ENCODE data around the gene FBXW9.
"Not testable (repeated sequence)": the region's sequence is repeated elsewhere in the genome, so short reads cannot be mapped to it uniquely, and the experiment has no call there.

The FBXW9 gene

DNA sequence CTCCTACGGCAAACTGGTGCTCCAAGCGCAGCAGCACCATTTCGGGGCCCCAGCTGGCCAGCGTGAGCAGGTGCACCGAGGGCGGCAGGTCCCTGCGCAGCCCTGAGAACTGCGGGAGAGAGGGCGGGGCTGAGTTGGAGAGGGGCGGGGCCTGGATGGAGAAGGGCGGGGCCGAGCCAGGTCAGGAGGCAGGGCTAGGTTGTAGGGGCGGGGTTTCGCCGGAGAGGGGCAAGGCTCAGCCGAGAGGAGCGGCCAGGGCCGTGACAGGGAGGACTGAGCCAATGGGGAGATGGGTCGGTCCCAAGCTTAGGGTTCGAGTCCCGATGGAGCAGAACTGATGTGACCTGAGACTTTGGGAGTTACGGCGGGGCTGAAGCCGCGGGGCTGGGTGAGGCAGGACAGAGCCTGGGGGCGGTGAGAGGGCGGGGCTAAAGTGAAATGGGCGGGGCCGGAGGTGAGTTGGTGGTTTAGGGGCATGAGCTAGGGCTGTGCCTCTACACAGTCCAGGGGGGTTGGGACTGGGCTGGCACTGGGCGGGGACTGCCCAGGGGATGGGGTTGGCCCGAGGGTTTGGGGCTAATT lies 48.9 kb downstream of the FBXW9 start:
- H3K4me3 ChIP-seq (ENCODE audit: low read depth, low read length): no peak overlapping the region
- TF ChIP-seq CTCF (IDR thresholded peaks at IDR 0.05; ENCODE audit: borderline replicate concordance, insufficient read depth, low read depth, low read length): no peak

- no peak overlapping the region for H3K4me3 ChIP-seq (ENCODE audit: low read depth, low read length)
- no peak for TF ChIP-seq CTCF (IDR thresholded peaks at IDR 0.05; ENCODE audit: borderline replicate concordance, insufficient read depth, low read depth, low read length)
These were observed 49.4 kb downstream of the FBXW9 start for GRCh38 chr19:12647047-12647446.

GRCh38 chr19:12646551-12646950 lies 49.9 kb downstream of the FBXW9 start:
- H3K4me3 ChIP-seq (ENCODE audit: low read depth, low read length): no peak overlapping the region
- TF ChIP-seq CTCF (IDR thresholded peaks at IDR 0.05; ENCODE audit: borderline replicate concordance, insufficient read depth, low read depth, low read length): no peak

DNA sequence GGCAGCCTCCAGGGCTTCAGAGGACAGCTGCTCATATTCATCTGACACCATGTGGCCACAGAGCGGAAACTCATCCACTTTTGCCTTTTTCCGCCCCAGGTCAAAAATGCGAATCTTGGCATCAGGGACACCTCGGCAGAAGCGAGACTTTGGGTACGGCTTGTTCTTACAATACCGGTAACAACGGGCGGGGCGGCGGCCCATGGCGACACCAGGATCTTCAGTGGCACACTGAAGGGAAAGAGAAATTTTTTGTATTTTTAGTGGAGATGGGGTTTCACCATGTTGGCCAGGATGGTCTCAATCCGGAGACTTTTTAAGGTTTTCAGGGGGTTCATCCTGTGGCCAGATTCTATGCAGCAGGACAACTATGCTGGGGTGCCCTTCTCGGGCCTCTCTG lies 52.7 kb downstream of the FBXW9 start:
- H3K4me3 ChIP-seq (ENCODE audit: low read depth, low read length): not testable (repeated sequence)

DNA sequence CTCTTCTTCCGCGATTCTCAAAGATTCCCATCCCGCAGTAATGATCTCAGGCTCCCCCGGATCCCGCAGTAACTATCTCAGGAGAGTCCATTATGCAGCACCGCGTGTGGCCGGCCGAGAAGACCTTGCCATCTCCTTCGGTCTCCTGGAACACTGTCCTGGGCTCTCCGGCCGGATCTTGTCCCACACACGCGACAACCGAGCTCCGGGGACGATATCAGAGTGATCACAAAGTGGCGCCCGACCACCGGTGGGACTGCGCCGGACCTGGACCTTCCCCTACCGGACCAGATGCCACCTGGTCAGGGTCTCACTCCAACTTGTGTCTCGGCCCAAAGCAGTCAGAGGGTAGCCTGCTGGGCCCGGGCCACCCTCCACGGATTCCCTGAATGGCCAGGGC lies 53.9 kb downstream of the FBXW9 start:
- no peak overlapping the region for H3K4me3 ChIP-seq (ENCODE audit: low read depth, low read length)
- no peak for TF ChIP-seq CTCF (IDR thresholded peaks at IDR 0.05; ENCODE audit: borderline replicate concordance, insufficient read depth, low read depth, low read length)

DNA sequence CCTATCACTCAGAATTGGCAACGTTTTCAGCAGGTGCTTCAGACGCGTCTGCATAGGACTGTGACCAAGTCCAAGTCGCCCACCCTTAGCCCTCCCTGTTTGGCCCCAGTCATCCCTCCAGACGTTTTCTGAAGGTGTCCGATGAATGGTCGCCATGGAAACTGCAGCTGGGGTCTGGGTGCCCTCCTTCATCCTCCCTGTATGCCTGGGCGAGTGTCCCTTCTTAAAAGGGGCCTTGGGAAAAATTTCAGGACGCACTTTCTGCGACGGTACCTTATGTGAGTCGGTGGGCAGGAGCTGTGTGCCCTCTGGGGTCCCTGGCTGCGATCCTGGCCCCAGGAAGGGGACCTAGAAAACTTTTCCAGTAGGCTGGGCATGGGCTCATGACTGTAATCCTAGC lies 55.0 kb downstream of the FBXW9 start:
- no peak for TF ChIP-seq CTCF (IDR thresholded peaks at IDR 0.05; ENCODE audit: borderline replicate concordance, insufficient read depth, low read depth, low read length)
- no peak overlapping the region for H3K4me3 ChIP-seq (ENCODE audit: low read depth, low read length)

DNA sequence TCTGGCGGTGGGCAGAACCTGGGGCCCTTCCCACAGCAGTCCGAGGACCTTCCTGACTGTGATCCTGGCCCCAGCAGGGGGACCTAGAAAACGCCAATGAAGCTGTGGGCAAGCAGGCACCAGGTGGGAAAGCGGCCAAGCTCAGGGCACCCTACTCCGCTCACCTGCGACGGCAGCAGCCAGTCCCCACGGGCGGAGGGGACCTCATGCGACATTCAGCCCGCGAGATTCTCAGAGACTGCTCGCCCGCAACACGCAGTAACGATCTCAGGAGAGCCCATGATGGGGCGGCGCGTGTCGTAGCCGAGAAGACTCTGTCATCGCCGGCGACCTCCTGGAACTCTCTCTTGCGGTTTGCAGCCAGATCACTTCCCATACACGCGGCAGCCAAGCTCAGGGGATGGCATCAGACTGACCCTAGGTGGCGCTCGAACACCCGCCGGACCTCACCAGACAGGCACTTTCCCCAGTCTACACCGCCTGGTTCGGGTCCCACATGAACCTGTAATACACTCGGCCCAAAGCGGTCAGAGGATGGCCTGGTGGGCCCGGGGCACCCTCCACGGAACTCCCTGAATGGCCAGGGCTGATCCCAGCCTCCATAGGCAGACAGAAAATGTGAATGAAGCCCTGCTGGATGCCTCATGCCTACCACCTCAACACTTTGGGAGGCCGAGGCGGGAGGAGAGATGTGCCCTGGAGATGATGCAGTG lies 56.4 kb downstream of the FBXW9 start:
- peak overlapping the region; percentile 28 for H3K4me3 ChIP-seq (ENCODE audit: low read depth, low read length)
- peak; percentile 85 for TF ChIP-seq CTCF (IDR thresholded peaks at IDR 0.05; ENCODE audit: borderline replicate concordance, insufficient read depth, low read depth, low read length)

All from GM12875 (cell line).